Testis (tissue), 3 donors: Measurements from ENCODE around the gene MX1. TPM values are rescaled to one million over a fixed set of nuclear protein-coding genes. Genes with fewer than 3 reads are reported as not detected.

Source experiments
- DNase-seq: peaks from one replicate; pipeline ENCODE4 v3.0.0-alpha.2; 2019
- H3K27ac ChIP-seq, 2 donors: fragments of 200-600 bp; sonication (generic); one replicate each; pipeline ENCODE4 v1.5.1; 2019
- H3K27me3 ChIP-seq: fragments of 200-600 bp; sonication (generic); one replicate; pipeline ENCODE4 v1.5.1; 2019
- H3K36me3 ChIP-seq: fragments of 200-600 bp; sonication (generic); one replicate; pipeline ENCODE4 v1.5.1; 2017; ENCODE audit warnings: low read depth; ENCODE audit errors: missing control alignments
- H3K4me1 ChIP-seq: fragments of 200-600 bp; sonication (generic); one replicate; pipeline ENCODE4 v1.5.1; 2019
- H3K4me3 ChIP-seq, 2 donors: fragments of 200-600 bp; sonication (generic); one replicate each; pipeline ENCODE4 v1.5.1; 2017 to 2019
- H3K9me3 ChIP-seq: fragments of 200-600 bp; sonication (generic); one replicate; pipeline ENCODE4 v1.5.1; 2017
- CTCF ChIP-seq, 3 experiments: fragments of 450-650 bp in 2 of 3; fragments of 200-600 bp in 1 of 3; sonication (generic) in 1 of 3; IDR thresholded peaks; one replicate each; pipeline ENCODE4 v1.5.1; 2016 to 2019; ENCODE audit warnings: antibody characterized with exemption in 3 of 3, mild to moderate bottlenecking in 2 of 3, moderate library complexity in 1 of 3
- POLR2A ChIP-seq: fragments of 450-650 bp; IDR thresholded peaks from one replicate; pipeline ENCODE4 v1.6.1; 2017; ENCODE audit warnings: antibody characterized with exemption, mild to moderate bottlenecking, moderate library complexity
- WGBS, 2 donors: methylation state at CpG; one replicate each; pipeline ENCODE4 v1.1.5; 2018; 5-methylcytosine and 5-hydroxymethylcytosine counted together
- intact Hi-C: fragments of 100-400 bp; cut with DNase I; formaldehyde crosslinking; loops from one replicate; pipeline ENCODE4 v1.15.1; 2023; ENCODE audit warnings: low total_unique reads
- polyA plus RNA-seq: library from polyadenylated mRNA; stranded (reverse); fragments of 350-450 nt; fragmentation: Illumina TruSeq; extraction: RNeasy Lipid Tissue Mini Kit (QIAGEN cat#74804); gene quantifications from one replicate; pipeline ENCODE4 v1.2.3, GENCODE V29; 2014; ENCODE audit warnings: low read depth, low replicate concordance; ENCODE audit not compliant: insufficient read depth
- total RNA-seq, 2 donors: library from RNA; depleted of rRNA; stranded (reverse); fragments of >200 nt; gene quantifications; one replicate each; pipeline ENCODE4 v1.2.3, GENCODE V29; 2016

The MX1 gene
- total and polyA plus RNA-seq, 3 donors from 2014 or later: 18.0 to 36.1 (median 22.7) TPM

GRCh38 chr21:41393876-41394465, 32.1 kb upstream of the MX1 start:
- Histone ChIP-seq H3K4me3 (no peak overlapping the region), H3K36me3 (no peaks in the 10 kb centered on the region)
- 91 to 92% methylated on average over 8 of the region's 8 CpGs for WGBS, 2 donors

GRCh38 chr21:41396558-41397075, 29.4 kb upstream of the MX1 start:
- Histone ChIP-seq H3K27me3 (no peaks in the 10 kb centered on the region), H3K36me3 (no peaks in the 10 kb centered on the region), H3K4me3 (no peak overlapping the region), H3K9me3 (no peaks in the 10 kb centered on the region), H3K27ac (no peak overlapping the region), H3K4me1 (peaks cover 6% of the 10 kb centered on the region)
- WGBS, 2 donors: 63 to 76% methylated on average over 7 of the region's 7 CpGs
- intact Hi-C loops: no loop called here
- peak; percentile 78 for DNase-seq
- TF ChIP-seq CTCF (IDR thresholded peaks at IDR 0.05): no peak
- TF ChIP-seq POLR2A: no peak

More at GRCh38 chr21:41393876-41394465, 32.1 kb upstream of the MX1 start:
- Histone ChIP-seq H3K27me3 (no peaks in the 10 kb centered on the region), H3K4me1 (peaks cover 6% of the 10 kb centered on the region), H3K27ac (no peak overlapping the region), H3K9me3 (no peaks in the 10 kb centered on the region)
- intact Hi-C loops: no loop called here
- DNase-seq: no peak
- TF ChIP-seq POLR2A (no peak), CTCF (IDR thresholded peaks at IDR 0.05) (no peak)

GRCh38 chr21:41397471-41397891, 28.6 kb upstream of the MX1 start:
- intact Hi-C loops: no loop called here
- WGBS, 2 donors: 93 to 95% methylated on average over 7 of the region's 7 CpGs
- no peak for TF ChIP-seq POLR2A
- no peak for TF ChIP-seq CTCF (IDR thresholded peaks at IDR 0.05)
- peaks cover 6% of the 10 kb centered on the region for H3K4me1 ChIP-seq
- H3K36me3 ChIP-seq: no peaks in the 10 kb centered on the region
- DNase-seq: no peak
- H3K4me3 ChIP-seq: no peak overlapping the region
- no peaks in the 10 kb centered on the region for H3K9me3 ChIP-seq
- H3K27ac ChIP-seq: no peak overlapping the region
- no peaks in the 10 kb centered on the region for H3K27me3 ChIP-seq

GRCh38 chr21:41398251-41398650, 27.8 kb upstream of the MX1 start:
- Histone ChIP-seq H3K27me3 (no peaks in the 10 kb centered on the region), H3K4me1 (peaks cover 6% of the 10 kb centered on the region), H3K9me3 (no peaks in the 10 kb centered on the region), H3K27ac (no peak overlapping the region), H3K36me3 (no peaks in the 10 kb centered on the region), H3K4me3 (no peak overlapping the region)
- intact Hi-C loops: no loop called here
- TF ChIP-seq CTCF (IDR thresholded peaks at IDR 0.05): no peak
- TF ChIP-seq POLR2A: no peak
- DNase-seq: no peak
- WGBS, 2 donors: 95% methylated on average over 4 of the region's 4 CpGs

- Histone ChIP-seq H3K4me3 (no peak overlapping the region), H3K27me3 (no peaks in the 10 kb centered on the region), H3K4me1 (peaks cover 6% of the 10 kb centered on the region), H3K9me3 (no peaks in the 10 kb centered on the region), H3K27ac (no peak overlapping the region), H3K36me3 (no peaks in the 10 kb centered on the region)
- no peak for TF ChIP-seq CTCF (IDR thresholded peaks at IDR 0.05)
- no peak for TF ChIP-seq POLR2A
- intact Hi-C loops: no loop called here
- DNase-seq: no peak
- 97 to 98% methylated on average over 16 of the region's 16 CpGs for WGBS, 2 donors
These were observed 27.2 kb upstream of the MX1 start for GRCh38 chr21:41398831-41399230.
